KMS-11 (cell line): ENCODE data around the gene IFTAP.
A peak's percentile ranks its signal among the peaks of the same experiment; 100 is the strongest.

Experiments
- H2AFZ ChIP-seq: fragments of 200-600 bp; sonication (generic); 2 replicates; pipeline ENCODE4 v1.6.1; 2016; ENCODE audit warnings: antibody characterized with exemption, mixed run types, low read depth
- H3K27ac ChIP-seq: fragments of 200-600 bp; sonication (generic); 2 replicates; pipeline ENCODE4 v1.6.1; 2016; ENCODE audit warnings: mild to moderate bottlenecking, mixed run types
- H3K27me3 ChIP-seq: fragments of 200-600 bp; sonication (generic); 2 replicates; pipeline ENCODE4 v1.6.1; 2017; ENCODE audit warnings: mild to moderate bottlenecking, low read depth, mixed run types, moderate library complexity; ENCODE audit not compliant: insufficient read depth
- H3K36me3 ChIP-seq: fragments of 200-600 bp; sonication (generic); 2 replicates; pipeline ENCODE4 v1.6.1; 2017; ENCODE audit warnings: mild to moderate bottlenecking, mixed run types; ENCODE audit not compliant: insufficient read depth
- H3K4me1 ChIP-seq: fragments of 200-600 bp; sonication (generic); 2 replicates; pipeline ENCODE4 v1.6.1; 2016; ENCODE audit warnings: mild to moderate bottlenecking, low read depth, mixed run types; ENCODE audit not compliant: poor library complexity, severe bottlenecking
- H3K4me2 ChIP-seq: fragments of 200-600 bp; sonication (generic); 2 replicates; pipeline ENCODE4 v1.7.0; 2016; ENCODE audit warnings: mild to moderate bottlenecking, mixed run types
- H3K4me3 ChIP-seq: fragments of 200-600 bp; sonication (generic); IDR thresholded peaks from 2 replicates; pipeline ENCODE4 v1.6.1; 2017; ENCODE audit warnings: low read depth, low read length, mixed read lengths; ENCODE audit not compliant: insufficient read depth
- H3K79me2 ChIP-seq: fragments of 200-600 bp; sonication (generic); 2 replicates; pipeline ENCODE4 v1.6.1; 2016; ENCODE audit warnings: low read depth, mixed run types; ENCODE audit not compliant: insufficient read depth
- H3K9ac ChIP-seq: fragments of 200-600 bp; sonication (generic); 2 replicates; pipeline ENCODE4 v1.6.1; 2016; ENCODE audit warnings: mild to moderate bottlenecking, mixed run types
- H4K20me1 ChIP-seq: fragments of 200-600 bp; sonication (generic); 2 replicates; pipeline ENCODE4 v1.6.1; 2016; ENCODE audit warnings: mild to moderate bottlenecking, mixed run types; ENCODE audit not compliant: insufficient read depth
- CTCF ChIP-seq: fragments of 200-600 bp; sonication (generic); conservative IDR thresholded peaks from 2 replicates; pipeline ENCODE4 v1.6.1; 2017; ENCODE audit warnings: low read depth, mild to moderate bottlenecking, antibody characterized with exemption, low read length, moderate library complexity, mixed read lengths

Gene IFTAP

GRCh38 chr11:36605221-36606216 lies 11.2 kb downstream of the IFTAP start:
- Histone ChIP-seq H3K4me2 (peak overlapping the region; percentile 75), H2AFZ (peak overlapping the region; percentile 38; the same call in 1 of the 2 replicates), H3K4me3 (no peak overlapping the region), H3K27ac (peak overlapping the region; percentile 80), H4K20me1 (no peaks in the 10 kb centered on the region), H3K4me1 (peaks cover 65% of the 10 kb centered on the region), H3K9ac (peak overlapping the region; percentile 12; the same call in 1 of the 2 replicates), H3K36me3 (no peaks in the 10 kb centered on the region), H3K79me2 (no peaks in the 10 kb centered on the region), H3K27me3 (no peaks in the 10 kb centered on the region)
- TF ChIP-seq CTCF = no peak

GRCh38 chr11:36608491-36609199 lies 14.3 kb downstream of the IFTAP start:
- Histone ChIP-seq H3K4me1 (peaks cover 39% of the 10 kb centered on the region), H3K4me3 (no peak overlapping the region), H3K27me3 (no peaks in the 10 kb centered on the region), H2AFZ (no peak overlapping the region), H4K20me1 (no peaks in the 10 kb centered on the region), H3K4me2 (no peak overlapping the region), H3K27ac (no peak overlapping the region), H3K36me3 (no peaks in the 10 kb centered on the region), H3K9ac (no peak overlapping the region), H3K79me2 (no peaks in the 10 kb centered on the region)
- no peak for TF ChIP-seq CTCF

- H3K4me2 ChIP-seq = no peak overlapping the region
- peaks cover 31% of the 10 kb centered on the region for H3K4me1 ChIP-seq
- H3K36me3 ChIP-seq = no peaks in the 10 kb centered on the region
- no peaks in the 10 kb centered on the region for H3K27me3 ChIP-seq
- no peak overlapping the region for H3K9ac ChIP-seq
- no peak for TF ChIP-seq CTCF
- no peaks in the 10 kb centered on the region for H4K20me1 ChIP-seq
- no peak overlapping the region for H2AFZ ChIP-seq
- no peak overlapping the region for H3K27ac ChIP-seq
- no peaks in the 10 kb centered on the region for H3K79me2 ChIP-seq
- no peak overlapping the region for H3K4me3 ChIP-seq
These were observed 15.1 kb downstream of the IFTAP start for GRCh38 chr11:36609383-36609782.

- Histone ChIP-seq H3K27me3 (no peaks in the 10 kb centered on the region), H3K36me3 (no peaks in the 10 kb centered on the region), H3K4me2 (no peak overlapping the region), H4K20me1 (no peaks in the 10 kb centered on the region), H3K4me3 (no peak overlapping the region), H3K9ac (no peak overlapping the region), H3K79me2 (no peaks in the 10 kb centered on the region), H3K4me1 (peaks cover 6% of the 10 kb centered on the region), H2AFZ (no peak overlapping the region), H3K27ac (no peak overlapping the region)
- TF ChIP-seq CTCF = no peak
These were observed 21.5 kb downstream of the IFTAP start for GRCh38 chr11:36615826-36616225.
